Measurements from ENCODE around the gene LRIG2.

DNA sequence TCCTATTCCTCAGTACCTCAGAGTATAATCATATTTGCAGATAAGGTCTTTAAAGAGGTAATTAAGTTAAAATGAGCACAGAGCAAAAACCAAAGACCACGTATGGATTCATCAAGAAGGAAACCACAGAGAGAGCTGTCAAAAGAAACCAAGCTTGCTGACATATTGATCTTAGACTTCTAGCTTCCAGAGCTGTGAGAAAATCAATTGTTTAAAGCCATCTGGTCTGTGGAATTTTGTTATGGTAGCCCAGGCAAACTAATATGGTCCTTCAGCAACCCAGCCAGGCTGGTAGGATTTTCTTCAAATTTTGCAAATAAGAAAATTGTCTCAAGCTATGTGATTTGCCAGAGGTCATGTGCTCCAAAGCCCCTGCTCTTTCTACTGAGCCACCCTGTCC is 62.5 kb downstream of the LRIG2 start:
- TF ChIP-seq, protein P1, sequence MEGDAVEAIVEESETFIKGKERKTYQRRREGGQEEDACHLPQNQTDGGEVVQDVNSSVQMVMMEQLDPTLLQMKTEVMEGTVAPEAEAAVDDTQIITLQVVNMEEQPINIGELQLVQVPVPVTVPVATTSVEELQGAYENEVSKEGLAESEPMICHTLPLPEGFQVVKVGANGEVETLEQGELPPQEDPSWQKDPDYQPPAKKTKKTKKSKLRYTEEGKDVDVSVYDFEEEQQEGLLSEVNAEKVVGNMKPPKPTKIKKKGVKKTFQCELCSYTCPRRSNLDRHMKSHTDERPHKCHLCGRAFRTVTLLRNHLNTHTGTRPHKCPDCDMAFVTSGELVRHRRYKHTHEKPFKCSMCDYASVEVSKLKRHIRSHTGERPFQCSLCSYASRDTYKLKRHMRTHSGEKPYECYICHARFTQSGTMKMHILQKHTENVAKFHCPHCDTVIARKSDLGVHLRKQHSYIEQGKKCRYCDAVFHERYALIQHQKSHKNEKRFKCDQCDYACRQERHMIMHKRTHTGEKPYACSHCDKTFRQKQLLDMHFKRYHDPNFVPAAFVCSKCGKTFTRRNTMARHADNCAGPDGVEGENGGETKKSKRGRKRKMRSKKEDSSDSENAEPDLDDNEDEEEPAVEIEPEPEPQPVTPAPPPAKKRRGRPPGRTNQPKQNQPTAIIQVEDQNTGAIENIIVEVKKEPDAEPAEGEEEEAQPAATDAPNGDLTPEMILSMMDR (IDR thresholded peaks at IDR 0.05; ENCODE audit: low read length) = no peak
- TF ChIP-seq EZH2 (IDR thresholded peaks at IDR 0.05; ENCODE audit: borderline replicate concordance, low read length) = no peak

All from OCI-LY1 (cell line).